ENCODE results near the gene LRRN3. TPM values are rescaled to one million over a fixed set of nuclear protein-coding genes. Genes with fewer than 3 reads are reported as not detected.

The LRRN3 gene
- polyA plus RNA-seq, 1 of the 3 experiments (the other 2 are of a cell fraction) = 2.1 TPM

GRCh38 chr7:111041577-111041976 is 49.4 kb upstream of the LRRN3 start:
- no peak overlapping the region for H2AFZ ChIP-seq (ENCODE audit: low read depth)
- CTCF ChIA-PET = interaction anchor here (1.3 to 1.9 kb wide), 2 partner anchors 8 to 19 kb away, joined by 3 to 4 read pairs; no protein-coding TSS in a partner anchor
- 93% methylated on average over 2 of the region's 2 CpGs for WGBS (ENCODE audit: low lambda C conversion rate)

DNA sequence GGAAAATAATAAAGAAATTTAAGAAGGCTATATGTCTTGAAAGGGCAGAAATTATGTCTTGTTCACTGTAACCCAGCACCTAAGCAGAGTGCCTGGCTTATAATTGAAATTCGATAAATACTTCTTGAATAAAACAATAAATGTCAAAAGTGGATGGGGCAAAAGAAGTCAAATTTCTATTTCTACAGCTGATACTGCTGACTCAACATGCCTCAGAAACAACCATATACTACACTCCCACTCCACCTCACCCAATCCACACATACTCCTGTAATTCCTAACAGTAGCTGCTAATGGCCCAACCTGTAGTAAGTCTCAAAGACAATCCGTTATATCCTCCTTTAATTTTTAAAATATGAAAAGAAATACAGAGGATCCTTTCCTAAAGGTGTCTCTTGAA is 48.1 kb upstream of the LRRN3 start:
- Histone ChIP-seq H2AFZ (ENCODE audit: low read depth) (no peak overlapping the region), H3K9ac (no peak overlapping the region), H3K4me3 (ENCODE audit: low read depth in 2 of 2, low read length in 1 of 2) (no peak overlapping the region), H3K27me3 (ENCODE audit: insufficient read depth) (no peaks in the 10 kb centered on the region), H3F3A (replicated peaks; ENCODE audit: insufficient read depth) (peaks cover 4% of the 10 kb centered on the region), H3K9me3 (no peaks in the 10 kb centered on the region), H4K20me1 (ENCODE audit: insufficient read depth) (no peaks in the 10 kb centered on the region), H3K4me1 (ENCODE audit: control insufficient read depth in 1 of 2, insufficient read depth in 2 of 2, low read depth in 1 of 2, low read length in 1 of 2) (peaks cover 0 to 2% of the 10 kb centered on the region in 2 experiments; a peak in 2 of 4 replicates), H3K27ac (ENCODE audit: low read depth in 2 of 2, low read length in 1 of 2) (no peak overlapping the region), H3K36me3 (replicated peaks in 1 of 2; ENCODE audit: control insufficient read depth in 1 of 2, insufficient read depth in 2 of 2, low read length in 1 of 2) (no peaks in the 10 kb centered on the region), H3K4me2 (no peak overlapping the region), H3K79me2 (ENCODE audit: insufficient read depth) (no peaks in the 10 kb centered on the region), H3K9me2 (no peaks in the 10 kb centered on the region)
- no peak for DNase-seq
- CTCF ChIA-PET = interaction anchor here (1.1 to 1.9 kb wide), 2 partner anchors 10 to 18 kb away, joined by 4 to 5 read pairs; no protein-coding TSS in a partner anchor
- 79% methylated on average over 2 of the region's 2 CpGs for WGBS (ENCODE audit: low lambda C conversion rate)
- no peak for TF ChIP-seq EZH2phosphoT487 (IDR thresholded peaks at IDR 0.05; ENCODE audit: borderline replicate concordance, low read depth)
- TF ChIP-seq PBX3 (IDR thresholded peaks at IDR 0.05) = no peak
- no peak for TF ChIP-seq JUND (IDR thresholded peaks at IDR 0.05)
- no peak for TF ChIP-seq RXRA (IDR thresholded peaks at IDR 0.05; ENCODE audit: borderline replicate concordance, low read depth)
- TF ChIP-seq GATA2 (CRISPR knock-in tag; IDR thresholded peaks at IDR 0.05) = no peak
- TF ChIP-seq, protein P1, sequence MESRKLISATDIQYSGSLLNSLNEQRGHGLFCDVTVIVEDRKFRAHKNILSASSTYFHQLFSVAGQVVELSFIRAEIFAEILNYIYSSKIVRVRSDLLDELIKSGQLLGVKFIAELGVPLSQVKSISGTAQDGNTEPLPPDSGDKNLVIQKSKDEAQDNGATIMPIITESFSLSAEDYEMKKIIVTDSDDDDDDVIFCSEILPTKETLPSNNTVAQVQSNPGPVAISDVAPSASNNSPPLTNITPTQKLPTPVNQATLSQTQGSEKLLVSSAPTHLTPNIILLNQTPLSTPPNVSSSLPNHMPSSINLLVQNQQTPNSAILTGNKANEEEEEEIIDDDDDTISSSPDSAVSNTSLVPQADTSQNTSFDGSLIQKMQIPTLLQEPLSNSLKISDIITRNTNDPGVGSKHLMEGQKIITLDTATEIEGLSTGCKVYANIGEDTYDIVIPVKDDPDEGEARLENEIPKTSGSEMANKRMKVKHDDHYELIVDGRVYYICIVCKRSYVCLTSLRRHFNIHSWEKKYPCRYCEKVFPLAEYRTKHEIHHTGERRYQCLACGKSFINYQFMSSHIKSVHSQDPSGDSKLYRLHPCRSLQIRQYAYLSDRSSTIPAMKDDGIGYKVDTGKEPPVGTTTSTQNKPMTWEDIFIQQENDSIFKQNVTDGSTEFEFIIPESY (IDR thresholded peaks at IDR 0.05; ENCODE audit: borderline replicate concordance, low read depth) = no peak
- TF ChIP-seq TEAD4 (IDR thresholded peaks at IDR 0.05; ENCODE audit: borderline replicate concordance, insufficient read depth) = no peak
- TF ChIP-seq RCOR1 (IDR thresholded peaks at IDR 0.05; ENCODE audit: low read length) = no peak
- TF ChIP-seq, protein P2, sequence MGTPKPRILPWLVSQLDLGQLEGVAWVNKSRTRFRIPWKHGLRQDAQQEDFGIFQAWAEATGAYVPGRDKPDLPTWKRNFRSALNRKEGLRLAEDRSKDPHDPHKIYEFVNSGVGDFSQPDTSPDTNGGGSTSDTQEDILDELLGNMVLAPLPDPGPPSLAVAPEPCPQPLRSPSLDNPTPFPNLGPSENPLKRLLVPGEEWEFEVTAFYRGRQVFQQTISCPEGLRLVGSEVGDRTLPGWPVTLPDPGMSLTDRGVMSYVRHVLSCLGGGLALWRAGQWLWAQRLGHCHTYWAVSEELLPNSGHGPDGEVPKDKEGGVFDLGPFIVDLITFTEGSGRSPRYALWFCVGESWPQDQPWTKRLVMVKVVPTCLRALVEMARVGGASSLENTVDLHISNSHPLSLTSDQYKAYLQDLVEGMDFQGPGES (IDR thresholded peaks at IDR 0.05; ENCODE audit: low read depth, low read length) = no peak
- no peak for TF ChIP-seq FOXM1 (IDR thresholded peaks at IDR 0.05; ENCODE audit: low read depth)
- TF ChIP-seq CHD2 (IDR thresholded peaks at IDR 0.05; ENCODE audit: low read length, partially characterized antibody) = no peak
- TF ChIP-seq POLR2AphosphoS5 (IDR thresholded peaks at IDR 0.05; ENCODE audit: low read depth, low read length) = no peak
- no peak for TF ChIP-seq YY1 (IDR thresholded peaks at IDR 0.05; ENCODE audit: low read depth)
- TF ChIP-seq SIN3A (IDR thresholded peaks at IDR 0.05; ENCODE audit: borderline replicate concordance, low read depth, low read length) = no peak
- POLR2A ChIA-PET = no interaction called here

More at GRCh38 chr7:111041577-111041976, 49.4 kb upstream of the LRRN3 start:
- no peaks in the 10 kb centered on the region for H3K27me3 ChIP-seq (ENCODE audit: insufficient read depth)
- no peaks in the 10 kb centered on the region for H4K20me1 ChIP-seq (ENCODE audit: insufficient read depth)
- H3K4me2 ChIP-seq = no peak overlapping the region
- H3K4me3 ChIP-seq (ENCODE audit: low read depth in 2 of 2, low read length in 1 of 2) = no peak overlapping the region
- TF ChIP-seq, protein P1 (IDR thresholded peaks at IDR 0.05; ENCODE audit: borderline replicate concordance, low read depth) = no peak
- TF ChIP-seq RAD21 (IDR thresholded peaks at IDR 0.05; ENCODE audit: low read length) (no peak), FOXM1 (IDR thresholded peaks at IDR 0.05; ENCODE audit: low read depth) (no peak), NRF1 (IDR thresholded peaks at IDR 0.05; ENCODE audit: low read depth, low read length) (no peak), MEF2A (IDR thresholded peaks at IDR 0.05; ENCODE audit: borderline replicate concordance, low read depth) (no peak), SMC3 (IDR thresholded peaks at IDR 0.05; ENCODE audit: low read depth, low read length) (no peak), EP300 (IDR thresholded peaks at IDR 0.05; ENCODE audit: borderline replicate concordance in 1 of 2, low read depth in 1 of 2, low read length in 1 of 2) (no peak), GABPA (IDR thresholded peaks at IDR 0.05; ENCODE audit: low read depth) (no peak)
- TF ChIP-seq, protein P3, sequence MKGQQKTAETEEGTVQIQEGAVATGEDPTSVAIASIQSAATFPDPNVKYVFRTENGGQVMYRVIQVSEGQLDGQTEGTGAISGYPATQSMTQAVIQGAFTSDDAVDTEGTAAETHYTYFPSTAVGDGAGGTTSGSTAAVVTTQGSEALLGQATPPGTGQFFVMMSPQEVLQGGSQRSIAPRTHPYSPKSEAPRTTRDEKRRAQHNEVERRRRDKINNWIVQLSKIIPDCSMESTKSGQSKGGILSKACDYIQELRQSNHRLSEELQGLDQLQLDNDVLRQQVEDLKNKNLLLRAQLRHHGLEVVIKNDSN (IDR thresholded peaks at IDR 0.05; ENCODE audit: borderline replicate concordance, low read depth) = no peak
- no peak overlapping the region for H3K27ac ChIP-seq (ENCODE audit: low read depth in 2 of 2, low read length in 1 of 2)
- H3K9ac ChIP-seq = no peak overlapping the region
- POLR2A ChIA-PET = no interaction called here
- H3K9me2 ChIP-seq = no peaks in the 10 kb centered on the region
- peaks cover 4% of the 10 kb centered on the region for H3F3A ChIP-seq (replicated peaks; ENCODE audit: insufficient read depth)
- no peaks in the 10 kb centered on the region for H3K79me2 ChIP-seq (ENCODE audit: insufficient read depth)
- no peaks in the 10 kb centered on the region for H3K36me3 ChIP-seq (replicated peaks in 1 of 2; ENCODE audit: control insufficient read depth in 1 of 2, insufficient read depth in 2 of 2, low read length in 1 of 2)
- DNase-seq = no peak
- H3K4me1 ChIP-seq (ENCODE audit: control insufficient read depth in 1 of 2, insufficient read depth in 2 of 2, low read depth in 1 of 2, low read length in 1 of 2) = peaks cover 0 to 2% of the 10 kb centered on the region in 2 experiments; a peak in 2 of 4 replicates
- no peaks in the 10 kb centered on the region for H3K9me3 ChIP-seq

All from SK-N-SH (cell line).